GM21447 (cell line): Measurements from ENCODE around the gene GSDME.

Experiments
- ATAC-seq: cut with Tn5 transposase; IDR thresholded peaks from one replicate; pipeline ENCODE4 v1.9.1; 2021; ENCODE audit not compliant: unreplicated experiment

The GSDME gene

GRCh38 chr7:24773646-24774045 is 16.4 kb upstream of the GSDME start:
- ATAC-seq: no peak

DNA sequence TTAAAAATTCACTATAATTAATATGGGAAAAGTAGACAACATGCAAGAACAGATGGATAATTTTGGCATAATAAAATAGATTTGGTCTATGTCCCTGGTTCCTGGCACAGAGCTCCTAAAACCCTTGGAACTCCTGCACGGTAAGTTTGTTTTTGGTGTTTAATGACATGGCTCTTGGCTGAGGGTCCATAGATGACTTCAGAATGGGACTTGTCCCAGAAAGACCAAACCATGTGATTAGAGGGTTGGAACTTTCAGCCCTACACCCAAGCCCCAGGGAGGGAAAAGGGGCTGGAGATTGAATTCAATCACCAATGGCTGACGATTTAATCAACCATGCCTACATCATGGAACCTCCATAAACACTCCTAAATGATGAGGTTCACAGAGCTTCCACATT is 12.6 kb upstream of the GSDME start:
- ATAC-seq: no peak

DNA sequence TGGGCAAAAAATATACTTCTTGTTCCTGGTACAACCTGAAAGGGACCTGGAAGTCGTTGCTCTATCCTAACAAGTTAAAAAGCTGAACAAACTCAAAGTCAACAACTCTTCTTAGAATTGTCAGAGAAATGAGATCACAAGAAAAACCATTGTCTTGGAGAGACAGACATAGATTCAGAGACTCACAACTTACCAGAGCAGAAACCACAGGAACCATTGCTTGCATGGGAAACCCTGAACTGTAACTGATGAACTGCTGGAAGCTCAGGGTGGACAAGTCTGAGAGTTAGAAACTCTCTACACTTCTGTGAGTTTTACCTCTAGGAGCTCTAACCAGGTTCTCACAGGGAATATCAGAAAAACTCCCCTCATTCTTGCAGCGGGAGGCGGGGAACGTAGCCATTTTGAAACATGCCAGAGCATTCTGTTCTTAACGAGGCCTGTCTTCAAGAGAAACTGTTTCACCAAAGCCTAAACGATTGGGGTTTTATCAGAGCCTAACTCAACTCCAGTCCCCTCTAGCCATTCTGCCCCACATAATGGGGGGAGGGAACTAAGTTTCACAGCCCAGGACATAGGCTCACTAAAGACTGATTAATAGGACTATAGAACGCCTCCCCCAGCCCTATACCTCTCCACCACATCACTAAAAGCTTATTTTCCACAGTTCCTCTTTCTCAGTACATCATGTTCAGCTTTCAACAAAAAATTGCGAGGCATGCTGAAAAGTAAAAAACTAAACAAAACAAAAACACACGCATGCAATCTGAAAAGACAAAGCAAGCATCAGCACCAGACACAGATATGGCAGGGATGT is 12.0 kb upstream of the GSDME start:
- ATAC-seq: no peak

- no peak for ATAC-seq
These were observed 10.8 kb upstream of the GSDME start for GRCh38 chr7:24767878-24768569.

- no peak for ATAC-seq
These were observed 7.9 kb upstream of the GSDME start for GRCh38 chr7:24764972-24765744.

GRCh38 chr7:24764011-24764410 is 6.7 kb upstream of the GSDME start:
- no peak for ATAC-seq

GRCh38 chr7:24763303-24763901 is 6.1 kb upstream of the GSDME start:
- no peak for ATAC-seq

- no peak for ATAC-seq
These were observed 5.5 kb upstream of the GSDME start for GRCh38 chr7:24762771-24763170.

DNA sequence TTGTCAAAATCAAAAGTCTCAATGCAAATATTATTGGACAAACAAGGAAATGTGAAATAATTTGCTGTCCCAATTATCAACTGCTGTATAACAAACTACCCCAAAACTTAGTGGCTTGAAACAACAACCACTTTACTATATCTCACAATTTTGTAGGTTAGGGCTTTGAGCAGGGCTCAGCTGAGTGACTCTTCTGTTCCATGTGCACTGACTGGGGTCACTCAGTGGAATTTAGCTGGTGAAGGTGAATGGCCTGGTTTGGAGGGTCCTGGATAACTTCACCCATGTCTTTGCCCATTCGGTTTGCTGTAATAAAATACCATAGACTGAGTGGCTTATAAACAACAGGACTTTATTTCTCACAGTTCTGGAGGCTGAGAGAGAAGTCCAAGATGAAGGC is 3.7 kb upstream of the GSDME start:
- no peak for ATAC-seq

DNA sequence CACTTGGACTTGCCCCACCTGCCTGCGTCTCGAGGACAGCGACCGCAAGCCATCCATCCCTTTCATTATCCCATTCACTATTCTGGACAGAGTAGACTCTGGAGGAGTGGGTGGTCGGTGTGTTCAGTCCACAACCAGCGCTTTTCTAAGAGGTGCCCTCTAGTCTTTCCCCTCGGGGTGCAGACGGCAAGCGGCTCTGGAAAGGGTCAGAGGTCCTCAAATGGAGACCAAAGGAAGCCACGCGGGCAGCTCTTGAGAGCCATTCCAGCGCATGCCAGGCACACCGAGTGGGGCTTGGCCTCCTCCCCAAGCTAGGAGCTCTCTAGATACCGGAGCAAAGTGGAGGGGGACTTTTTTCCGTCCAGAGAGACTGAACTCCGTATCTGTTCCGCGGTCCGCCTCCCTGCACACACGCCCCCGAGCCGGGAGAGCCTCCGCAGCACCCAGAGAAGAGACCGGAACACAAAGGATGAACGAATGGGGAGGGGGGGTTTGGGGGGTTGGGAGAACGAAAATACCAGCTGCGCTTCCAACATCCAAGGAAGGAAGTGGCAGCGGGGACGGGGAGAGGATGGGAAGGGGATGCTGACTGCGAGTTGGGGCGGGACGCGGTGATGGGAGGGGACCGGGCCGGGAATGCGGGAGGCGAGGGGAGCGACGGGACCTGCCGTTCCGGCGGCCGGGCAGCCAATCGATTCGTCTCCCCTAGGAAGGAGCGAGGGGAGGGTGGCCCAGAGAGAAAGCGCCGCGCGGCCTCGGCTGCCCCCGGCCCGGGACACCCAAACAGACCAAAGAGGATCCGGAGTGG is 515 bp downstream of the GSDME start:
- no peak for ATAC-seq

DNA sequence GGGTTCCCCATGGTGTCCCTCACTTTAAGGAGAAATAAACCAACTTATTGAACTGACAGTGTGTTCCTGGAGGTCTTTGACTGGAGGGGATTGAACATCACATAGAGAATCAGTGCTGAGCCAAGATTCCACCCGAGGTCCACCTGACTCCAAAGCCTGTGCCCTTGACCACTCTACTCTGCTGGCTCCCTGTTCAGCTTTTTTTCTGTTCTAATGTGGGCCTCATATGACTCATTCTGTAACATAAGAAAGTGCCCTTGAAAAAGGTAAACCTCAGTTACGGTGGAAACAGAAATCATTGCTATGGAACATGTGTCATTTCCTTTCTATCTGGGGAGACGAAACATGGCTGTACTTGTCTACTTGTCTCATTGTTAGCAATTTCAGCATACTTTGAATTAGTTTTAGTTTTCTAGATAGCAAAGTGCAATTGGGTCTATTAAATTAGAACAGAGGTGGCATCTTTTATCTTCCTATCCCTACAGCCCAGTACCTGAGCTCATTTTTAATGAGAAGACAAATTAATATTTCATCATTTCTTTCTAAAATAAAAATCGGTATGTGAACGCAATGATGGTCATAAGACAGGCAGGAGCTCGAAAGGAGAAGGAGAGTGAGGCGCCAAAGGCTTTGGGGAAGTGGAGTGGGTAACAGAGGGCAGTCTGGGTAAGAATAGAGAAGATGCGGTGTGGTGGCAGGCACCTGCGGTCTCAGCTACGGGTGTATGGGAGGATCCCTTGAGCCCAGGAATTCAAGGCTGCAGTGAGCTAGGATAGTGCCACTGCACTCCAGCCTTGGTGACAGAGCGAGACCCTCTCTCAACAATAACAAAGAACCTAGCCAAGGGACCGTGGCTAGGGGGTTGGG is 1.5 kb downstream of the GSDME start:
- peak; percentile 65 for ATAC-seq

DNA sequence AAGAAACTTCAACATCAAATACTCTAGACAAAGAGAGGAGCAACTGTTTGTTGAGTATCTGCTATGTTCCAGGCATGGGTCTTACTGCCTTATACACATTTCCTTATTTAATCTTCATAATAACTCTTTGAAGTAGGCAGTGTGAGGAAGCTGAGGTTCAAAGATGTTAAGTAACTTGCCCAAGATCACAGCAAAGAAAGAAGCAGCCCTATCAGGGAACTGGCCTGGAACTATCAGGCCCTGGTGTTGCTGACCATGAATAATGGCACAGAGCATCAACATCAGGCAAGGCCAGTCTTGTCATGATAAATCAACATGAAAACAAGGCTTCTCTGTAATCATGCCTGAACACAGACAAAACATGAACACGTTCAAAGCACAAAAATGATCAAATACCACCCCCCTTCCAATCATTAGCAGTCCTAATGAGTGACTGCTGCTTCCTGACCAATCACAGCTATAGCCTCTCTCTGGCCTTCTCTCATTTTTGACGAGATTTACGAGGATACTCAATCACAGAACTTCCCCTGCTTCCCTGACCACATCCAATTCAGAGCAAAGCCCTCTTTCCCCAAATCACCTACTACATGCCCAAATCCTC is 2.3 kb downstream of the GSDME start:
- ATAC-seq: no peak

DNA sequence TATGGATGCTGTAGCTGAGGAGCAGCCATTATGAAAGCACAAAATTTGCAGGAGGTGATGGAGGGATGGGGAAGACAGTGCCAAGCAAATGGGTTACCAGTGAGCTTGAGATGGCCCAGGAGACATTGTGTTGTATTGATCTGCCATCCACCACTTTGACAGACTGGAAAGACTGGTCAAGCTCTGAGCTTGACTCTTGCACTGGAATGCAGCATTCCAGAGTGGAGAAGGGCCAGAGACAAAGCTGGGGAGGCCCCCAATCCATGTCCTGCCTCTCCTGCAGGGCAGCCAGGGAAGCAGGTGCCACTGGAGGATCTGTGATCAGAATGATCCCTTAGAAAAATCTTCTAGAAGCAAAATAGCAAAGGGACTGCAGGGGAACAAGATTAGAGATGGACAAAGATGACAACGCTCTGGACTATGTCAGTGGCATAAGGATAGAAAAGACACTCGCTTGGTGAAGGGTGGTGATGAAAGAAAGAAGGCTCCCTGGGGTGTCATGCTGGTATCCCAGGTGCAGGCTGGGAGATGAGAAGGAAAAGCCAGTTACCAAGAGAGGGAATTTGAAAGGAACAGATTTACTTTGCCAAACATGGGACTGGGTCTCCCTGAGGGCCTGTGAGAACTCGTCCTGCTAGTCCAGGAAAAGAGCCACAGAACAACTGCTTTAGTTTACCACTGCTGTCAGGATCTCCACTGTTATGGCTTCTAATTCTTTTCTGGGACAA is 5.0 kb downstream of the GSDME start:
- no peak for ATAC-seq

- ATAC-seq: no peak
These were observed 5.8 kb downstream of the GSDME start for GRCh38 chr7:24751484-24751883.

DNA sequence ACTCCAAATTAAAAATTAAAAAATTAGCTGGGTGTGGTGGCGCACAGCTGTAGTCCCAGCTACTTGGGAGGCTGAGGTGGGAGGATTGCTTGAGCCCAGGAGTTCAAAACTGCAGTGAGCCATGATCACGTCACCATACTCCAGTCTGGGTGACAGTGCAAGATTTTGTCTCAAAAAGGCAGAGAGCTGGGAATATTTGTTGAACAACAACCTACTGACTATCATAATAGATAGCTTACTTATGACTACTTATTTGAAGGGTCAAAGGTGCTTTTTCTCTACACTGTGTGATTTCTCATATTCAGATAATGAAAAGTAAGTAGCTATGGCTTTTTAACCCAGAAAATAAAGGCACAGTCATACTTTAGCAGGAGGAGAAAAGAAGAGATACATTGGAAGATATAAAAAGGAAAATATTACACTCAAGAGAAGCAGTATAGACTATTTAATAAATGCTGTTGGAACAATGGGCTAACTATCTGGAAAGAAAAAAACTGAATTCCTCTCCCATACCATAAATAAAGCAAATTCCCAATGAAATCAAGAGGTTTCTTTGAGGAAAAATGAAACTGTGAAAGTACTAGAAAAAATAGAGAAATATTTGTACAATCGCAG is 6.7 kb downstream of the GSDME start:
- ATAC-seq: no peak

DNA sequence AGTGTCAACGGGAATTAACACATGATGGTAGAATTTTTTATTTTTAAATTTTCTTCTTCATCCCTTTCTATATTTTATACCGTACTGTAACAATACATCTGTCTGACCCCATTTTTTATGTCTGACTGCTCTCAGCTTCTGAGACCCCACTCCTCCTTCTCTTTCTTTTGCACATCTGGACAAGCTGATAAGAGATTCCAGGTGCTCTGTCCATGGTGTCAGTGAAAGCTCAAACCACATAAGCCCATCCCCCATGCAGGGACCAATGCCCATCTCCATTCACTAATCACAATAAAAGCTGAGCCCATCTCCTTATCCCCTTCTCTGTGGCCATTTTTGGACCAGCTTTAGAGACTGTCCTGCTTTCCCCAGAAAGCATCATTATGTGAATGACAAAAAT is 8.7 kb downstream of the GSDME start:
- no peak for ATAC-seq

GRCh38 chr7:24745355-24745754 is 11.9 kb downstream of the GSDME start:
- no peak for ATAC-seq

DNA sequence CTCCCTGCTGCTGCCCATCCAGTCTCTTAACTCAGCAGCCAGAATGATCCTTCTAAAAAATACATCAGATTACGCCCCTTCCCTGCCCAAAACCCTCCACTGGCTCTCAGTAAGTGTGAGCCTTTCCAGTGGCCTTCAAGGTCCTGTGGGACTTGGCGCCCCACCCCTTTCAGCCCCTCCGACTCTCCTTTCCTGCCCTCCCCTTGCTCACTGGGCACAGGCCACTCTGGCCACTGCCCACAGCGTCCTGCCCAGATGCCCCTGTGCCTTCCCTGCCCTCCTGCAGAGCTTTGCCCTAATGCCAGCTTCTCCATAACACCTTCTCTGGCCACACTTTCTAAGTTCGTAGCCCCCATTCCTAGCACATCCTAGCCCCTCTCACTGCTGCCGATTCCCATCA is 13.8 kb downstream of the GSDME start:
- ATAC-seq: no peak
